Erythroblast (primary cell): ENCODE data around the gene FAM234A.
"Not testable (repeated sequence)": the region's sequence is repeated elsewhere in the genome, so short reads cannot be mapped to it uniquely, and the experiment has no call there.

Source experiments
- DNase-seq, 2 experiments: peaks; one replicate each; lab custom pipeline; 2025; lab: John Stamatoyannopoulos, UW
- GATA1 ChIP-seq: IDR thresholded peaks from 2 replicates; pipeline ENCODE4 v1.6.1; 2011; ENCODE audit warnings: low read depth, mild to moderate bottlenecking, control low read depth, low read length, moderate library complexity
- POLR2A ChIP-seq: IDR thresholded peaks from 2 replicates; pipeline ENCODE4 v1.6.1; 2011; ENCODE audit warnings: mild to moderate bottlenecking, low read length

The FAM234A gene

DNA sequence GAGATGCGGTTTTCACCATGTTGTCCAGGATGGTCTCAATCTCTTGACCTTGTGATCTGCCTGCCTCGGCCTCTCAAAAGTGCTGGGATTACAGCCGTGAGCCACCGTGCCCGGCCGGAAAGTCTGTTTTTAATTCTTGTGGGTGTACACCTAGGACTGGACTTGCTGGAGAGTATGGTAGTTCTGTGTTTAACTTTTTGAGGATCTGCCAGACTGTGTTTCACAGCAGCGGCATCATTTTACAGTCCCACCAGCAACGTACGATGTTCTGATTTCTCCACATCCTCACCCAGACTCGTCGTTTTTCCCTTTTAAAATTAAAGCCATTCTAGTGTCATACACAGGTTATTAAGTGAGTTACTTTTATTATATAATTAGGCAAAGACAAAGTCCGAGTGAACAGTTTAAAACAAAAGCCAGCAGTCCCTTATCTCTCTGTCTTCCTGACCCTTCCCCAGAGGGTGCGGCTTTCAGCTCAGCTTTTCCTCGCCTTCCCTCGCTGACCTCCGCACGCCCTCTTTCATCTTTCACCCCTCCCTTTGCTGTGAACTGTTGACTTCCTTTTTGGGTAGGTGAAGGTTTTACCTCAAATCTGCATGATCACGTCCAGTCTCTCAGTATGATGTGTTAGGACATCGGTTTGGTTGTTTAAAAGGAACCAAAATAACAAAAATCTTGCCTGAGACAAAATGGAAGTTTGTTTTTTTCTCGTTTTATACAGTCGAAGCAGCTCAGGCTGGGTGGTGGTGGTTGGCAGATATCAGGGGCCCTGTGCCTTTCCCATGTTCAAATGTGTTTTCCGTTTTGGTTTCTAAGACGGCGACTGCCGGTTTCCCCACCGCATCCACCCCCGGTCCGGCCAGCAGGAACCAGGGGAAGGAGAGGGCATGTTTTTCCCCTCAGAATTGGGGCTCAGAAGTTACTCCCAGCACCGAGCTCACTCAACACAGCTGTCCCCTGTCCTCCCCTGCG is 18.0 kb downstream of the FAM234A start:
- no peak for DNase-seq

GRCh38 chr16:253833-254232 is 19.2 kb downstream of the FAM234A start:
- TF ChIP-seq POLR2A (no peak), GATA1 (no peak)
- no peak for DNase-seq

More for the DNA sequence above, 18.0 kb downstream of the FAM234A start:
- no peak for TF ChIP-seq GATA1
- no peak for TF ChIP-seq POLR2A

DNA sequence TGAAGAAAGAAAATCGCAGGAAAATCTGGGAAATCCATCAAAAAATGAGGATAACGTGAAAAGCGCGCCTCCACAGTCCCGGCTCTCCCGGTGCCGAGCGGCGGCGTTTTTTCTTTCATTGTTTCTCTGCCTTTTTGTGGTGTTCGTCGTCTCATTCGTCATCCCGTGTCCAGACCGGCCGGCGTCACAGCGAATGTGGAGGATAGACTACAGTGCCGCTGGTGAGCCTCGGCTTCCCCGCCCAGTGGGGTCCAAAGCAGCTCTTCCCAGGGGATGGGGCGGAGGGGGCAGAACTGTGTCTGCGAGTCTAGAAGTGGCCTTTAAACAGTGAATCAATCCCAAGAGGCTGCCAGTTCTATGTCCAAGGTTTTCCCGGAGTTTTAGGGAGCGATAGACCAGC is 19.8 kb downstream of the FAM234A start:
- TF ChIP-seq POLR2A, result no peak
- TF ChIP-seq GATA1, result no peak
- no peak for DNase-seq

- DNase-seq, result no peak
- no peak for TF ChIP-seq POLR2A
- no peak for TF ChIP-seq GATA1
These were observed 20.6 kb downstream of the FAM234A start for GRCh38 chr16:255183-255582.

GRCh38 chr16:258091-258490 is 23.5 kb downstream of the FAM234A start:
- DNase-seq, result not testable (repeated sequence)

GRCh38 chr16:259226-259625 is 24.6 kb downstream of the FAM234A start:
- no peak for DNase-seq
- TF ChIP-seq POLR2A (no peak), GATA1 (no peak)

GRCh38 chr16:259814-260253 is 25.2 kb downstream of the FAM234A start:
- DNase-seq, result no peak
- TF ChIP-seq POLR2A (no peak), GATA1 (no peak)

GRCh38 chr16:260326-260725 is 25.7 kb downstream of the FAM234A start:
- DNase-seq, result no peak
- TF ChIP-seq GATA1, result no peak
- no peak for TF ChIP-seq POLR2A

GRCh38 chr16:261031-261691 is 26.5 kb downstream of the FAM234A start:
- TF ChIP-seq GATA1 (no peak), POLR2A (no peak)
- DNase-seq, result no peak

- no peak for DNase-seq
- TF ChIP-seq POLR2A (no peak), GATA1 (no peak)
These were observed 27.6 kb downstream of the FAM234A start for GRCh38 chr16:262121-262745.

- no peak for DNase-seq
- TF ChIP-seq GATA1, result no peak
- no peak for TF ChIP-seq POLR2A
These were observed 28.7 kb downstream of the FAM234A start for GRCh38 chr16:263182-263774.

DNA sequence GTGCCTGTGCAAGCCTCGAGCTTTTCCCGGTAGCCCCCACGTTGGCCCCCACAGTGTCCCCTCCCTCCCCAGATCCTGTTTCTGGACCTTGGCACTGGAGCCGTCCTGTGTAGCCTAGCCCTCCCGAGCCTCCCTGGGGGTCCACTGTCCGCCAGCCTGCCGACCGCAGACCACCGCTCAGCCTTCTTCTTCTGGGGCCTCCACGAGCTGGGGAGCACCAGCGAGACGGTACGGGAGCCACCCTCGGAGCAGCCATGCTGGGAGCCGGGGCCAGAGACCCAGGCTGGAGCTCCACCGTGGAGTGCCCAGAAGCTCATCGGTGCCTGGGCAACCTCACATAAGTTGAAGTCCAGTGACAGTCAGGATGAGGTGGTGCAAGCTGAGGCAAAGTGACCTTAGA is 29.3 kb downstream of the FAM234A start:
- TF ChIP-seq GATA1, result no peak
- TF ChIP-seq POLR2A, result no peak
- no peak for DNase-seq

DNA sequence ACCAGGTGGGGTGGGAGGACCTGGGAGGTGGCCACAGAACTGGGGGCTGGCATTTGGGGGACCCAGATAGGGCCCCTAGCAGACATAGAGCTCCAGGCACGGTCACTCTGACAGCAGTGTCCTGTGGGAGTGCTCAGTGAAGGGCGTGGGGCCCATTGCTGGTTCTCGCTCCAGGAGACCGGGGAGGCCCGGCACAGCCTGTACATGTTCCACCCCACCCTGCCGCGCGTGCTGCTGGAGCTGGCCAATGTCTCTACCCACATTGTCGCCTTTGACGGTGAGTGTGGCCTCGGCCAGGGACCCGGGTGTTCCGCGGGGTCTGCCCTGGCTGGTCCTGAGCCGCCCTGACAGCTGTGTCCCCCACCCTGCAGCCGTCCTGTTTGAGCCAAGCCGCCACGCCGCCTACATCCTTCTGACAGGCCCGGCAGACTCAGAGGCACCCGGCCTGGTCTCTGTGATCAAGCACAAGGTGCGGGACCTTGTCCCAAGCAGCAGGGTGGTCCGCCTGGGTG is 29.9 kb downstream of the FAM234A start:
- DNase-seq, result no peak
- TF ChIP-seq GATA1 (no peak), POLR2A (no peak)

- TF ChIP-seq GATA1, result no peak
- no peak for TF ChIP-seq POLR2A
These were observed 30.4 kb downstream of the FAM234A start for GRCh38 chr16:265002-265529.

More at GRCh38 chr16:265002-265529, 30.4 kb downstream of the FAM234A start:
- no peak for DNase-seq
